ENCODE measurements around the gene IQCH. TPM values are rescaled to one million over a fixed set of nuclear protein-coding genes. Genes with fewer than 3 reads are reported as not detected.

The IQCH gene
- total RNA-seq, 1 experiment from 2014 or later: 1.1 TPM

GRCh38 chr15:67413770-67414390, 159.3 kb downstream of the IQCH start:
- Histone ChIP-seq H2BK15ac (ENCODE audit: low read depth, low read length) (no peak overlapping the region), H4K91ac (ENCODE audit: insufficient read length, low read depth, low read length) (no peak overlapping the region), H3K4ac (ENCODE audit: low read depth, low read length) (no peak overlapping the region), H2BK5ac (ENCODE audit: insufficient read length, low read length) (no peak overlapping the region), H3K9me3 (ENCODE audit: control insufficient read depth, low read depth, low read length) (no peaks in the 10 kb centered on the region), H2AK5ac (ENCODE audit: insufficient read length, low read length) (no peak overlapping the region), H3K23me2 (ENCODE audit: insufficient read length, low read depth, low read length, poor library complexity, severe bottlenecking) (no peaks in the 10 kb centered on the region), H3K4me2 (ENCODE audit: insufficient read depth, insufficient read length, low read length) (no peak overlapping the region), H3T11ph (ENCODE audit: low read length) (no peak overlapping the region), H3K27me3 (ENCODE audit: insufficient read depth, low read length) (no peaks in the 10 kb centered on the region), H3K9ac (ENCODE audit: extremely low read depth, insufficient read length, low read length) (no peak overlapping the region), H2BK120ac (ENCODE audit: low read depth, low read length, poor library complexity, severe bottlenecking) (no peak overlapping the region), H4K20me1 (ENCODE audit: control insufficient read depth, insufficient read depth, insufficient read length) (no peaks in the 10 kb centered on the region), H3K4me1 (ENCODE audit: insufficient read depth, low read length) (no peaks in the 10 kb centered on the region), H4K8ac (replicated peaks; ENCODE audit: insufficient read length, low read depth, low read length) (no peak overlapping the region), H2BK20ac (ENCODE audit: low read depth, low read length, poor library complexity, severe bottlenecking) (no peak overlapping the region), H3K79me1 (ENCODE audit: insufficient read depth, low read depth, low read length, poor library complexity, severe bottlenecking) (no peaks in the 10 kb centered on the region), H2AFZ (ENCODE audit: low read length) (no peak overlapping the region), H3K18ac (ENCODE audit: insufficient read length, low read depth, low read length) (no peak overlapping the region), H4K5ac (ENCODE audit: insufficient read length, low read depth, low read length) (no peak overlapping the region), H3K14ac (ENCODE audit: insufficient read depth, low read length) (no peak overlapping the region), H3K56ac (ENCODE audit: insufficient read length, low read depth, low read length) (no peak overlapping the region), H2BK12ac (ENCODE audit: insufficient read length, low read depth, low read length) (no peak overlapping the region), H3K79me2 (ENCODE audit: insufficient read depth, low read length) (no peaks in the 10 kb centered on the region), H3K27ac (ENCODE audit: insufficient read length, low read depth, low read length) (no peak overlapping the region), H3K23ac (ENCODE audit: insufficient read length, low read depth, low read length) (no peak overlapping the region)
- DNase-seq: no peak
- no peak overlapping the region; a peak in 1 of 7 replicates for H3K27ac Mint-ChIP-seq
- no peak overlapping the region; a peak in 1 of 5 replicates for H3K4me3 Mint-ChIP-seq
- no CpG with 5 or more reads among the region's 11 CpGs for WGBS (ENCODE audit: extremely low coverage, insufficient read length, low lambda C conversion rate)
- TF ChIP-seq CTCF (conservative IDR thresholded peaks at IDR 0.05): no peak
- H3K36me3 Mint-ChIP-seq (ENCODE audit: insufficient read depth in 1 of 3, low read depth in 3 of 3): no peaks in the 10 kb centered on the region
- H3K9me3 Mint-ChIP-seq: no peaks in the 10 kb centered on the region
- peaks cover 17 to 18% of the 10 kb centered on the region in 2 experiments for H3K4me1 Mint-ChIP-seq
- peaks cover 5% of the 10 kb centered on the region for H3K27me3 Mint-ChIP-seq (ENCODE audit: low read depth)

Measured in H9 (cell line).